HG03520 (cell line): ENCODE data around the gene CRKL.
"Not testable (repeated sequence)": the region's sequence is repeated elsewhere in the genome, so short reads cannot be mapped to it uniquely, and the experiment has no call there.

Source experiments
- ATAC-seq: cut with Tn5 transposase; IDR thresholded peaks from one replicate; pipeline ENCODE4 v1.9.1; 2021; ENCODE audit warnings: mild to moderate bottlenecking, moderate library complexity; ENCODE audit not compliant: unreplicated experiment

CRKL gene

GRCh38 chr22:20965104-20965887 lies 48.1 kb downstream of the CRKL start:
- ATAC-seq = no peak

- no peak for ATAC-seq
These were observed 49.0 kb downstream of the CRKL start for GRCh38 chr22:20965888-20966855.

DNA sequence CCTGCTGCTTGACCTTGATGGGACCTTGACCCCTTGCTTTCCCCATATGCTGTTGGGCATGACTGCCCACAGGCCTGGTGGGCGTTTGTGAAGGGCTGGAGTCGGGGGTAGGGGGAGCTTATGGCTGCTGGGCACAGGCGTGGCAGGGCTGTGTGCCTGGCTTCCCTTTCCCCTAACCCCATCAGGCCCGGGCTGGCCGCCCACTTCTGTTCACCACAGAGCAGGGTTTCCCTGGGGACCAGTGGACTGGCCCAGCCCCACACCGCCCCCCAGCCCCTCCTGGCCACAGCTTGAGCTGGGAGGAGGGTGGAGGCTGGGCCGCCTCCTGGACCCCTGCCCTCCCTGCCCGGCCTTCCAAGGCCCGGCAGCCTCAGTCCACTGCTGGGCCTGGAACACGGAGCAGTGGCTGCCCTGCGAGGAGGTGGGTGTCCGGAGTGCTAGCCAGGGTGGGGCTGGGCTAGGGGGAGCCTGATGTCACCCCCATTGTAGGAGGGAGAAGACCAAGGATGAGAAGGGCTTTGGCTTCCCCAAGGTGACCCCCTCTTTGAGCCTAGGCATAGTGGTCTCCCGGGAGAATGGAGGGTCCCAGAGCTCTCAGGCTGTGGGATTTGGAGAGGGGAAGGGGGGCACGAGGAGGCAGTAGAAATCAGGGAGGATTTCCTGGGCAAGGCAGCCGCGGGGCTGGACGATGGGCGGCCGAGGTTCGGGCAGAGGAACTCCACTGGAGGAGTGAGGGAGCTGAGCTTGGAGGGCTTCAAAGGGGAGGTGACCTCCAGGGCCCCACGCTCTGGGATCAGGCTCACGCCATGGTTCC lies 49.9 kb downstream of the CRKL start, which contains the start of gene AIFM3:
AIFM3 (plus strand) TSS at position 373 of the 814 bp plus-strand sequence. CDS start 690 bp downstream, outside the sequence.
- ATAC-seq = no peak

GRCh38 chr22:20967697-20968211 lies 50.5 kb downstream of the CRKL start:
- no peak for ATAC-seq

DNA sequence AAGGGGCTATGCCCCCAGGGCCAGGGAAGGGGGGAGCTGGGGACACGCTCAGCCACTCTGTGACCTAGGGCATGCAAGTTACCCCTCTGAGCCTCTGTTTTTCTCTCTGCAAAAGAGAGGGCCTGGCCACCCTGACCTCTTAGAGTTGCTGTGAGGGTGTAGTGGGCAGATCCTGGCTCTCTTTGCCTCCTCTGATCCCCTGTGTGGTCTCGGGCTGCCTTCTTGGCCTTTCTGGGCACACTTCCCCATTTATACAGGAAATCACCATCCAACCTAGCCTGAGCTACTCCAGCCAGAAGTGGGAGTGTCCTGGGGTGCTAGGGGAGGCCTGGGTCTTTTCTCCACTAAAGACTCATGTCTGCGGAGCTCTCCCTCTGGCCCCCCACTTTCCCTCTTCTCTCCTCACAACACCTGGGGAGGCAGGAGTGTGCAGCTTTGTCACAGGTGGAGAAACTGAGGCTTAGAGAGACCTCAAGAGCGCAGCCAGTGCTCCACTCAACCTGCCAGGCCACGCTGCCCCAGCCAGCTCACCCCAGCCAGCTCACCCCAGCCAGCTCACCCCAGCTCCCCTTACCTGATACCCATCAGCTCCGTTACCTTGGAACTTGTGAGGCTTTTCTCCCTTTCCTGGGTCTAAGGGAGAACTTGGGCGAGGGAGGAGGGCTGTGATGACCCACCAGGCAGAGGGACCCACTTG lies 51.2 kb downstream of the CRKL start:
- ATAC-seq = no peak

GRCh38 chr22:20970939-20971657 lies 53.9 kb downstream of the CRKL start:
- ATAC-seq = no peak

- ATAC-seq = not testable (repeated sequence)
These were observed 54.9 kb downstream of the CRKL start for GRCh38 chr22:20972014-20972694.

GRCh38 chr22:20972933-20973577 lies 55.8 kb downstream of the CRKL start:
- no peak for ATAC-seq

GRCh38 chr22:20973634-20974286 lies 56.6 kb downstream of the CRKL start:
- no peak for ATAC-seq

DNA sequence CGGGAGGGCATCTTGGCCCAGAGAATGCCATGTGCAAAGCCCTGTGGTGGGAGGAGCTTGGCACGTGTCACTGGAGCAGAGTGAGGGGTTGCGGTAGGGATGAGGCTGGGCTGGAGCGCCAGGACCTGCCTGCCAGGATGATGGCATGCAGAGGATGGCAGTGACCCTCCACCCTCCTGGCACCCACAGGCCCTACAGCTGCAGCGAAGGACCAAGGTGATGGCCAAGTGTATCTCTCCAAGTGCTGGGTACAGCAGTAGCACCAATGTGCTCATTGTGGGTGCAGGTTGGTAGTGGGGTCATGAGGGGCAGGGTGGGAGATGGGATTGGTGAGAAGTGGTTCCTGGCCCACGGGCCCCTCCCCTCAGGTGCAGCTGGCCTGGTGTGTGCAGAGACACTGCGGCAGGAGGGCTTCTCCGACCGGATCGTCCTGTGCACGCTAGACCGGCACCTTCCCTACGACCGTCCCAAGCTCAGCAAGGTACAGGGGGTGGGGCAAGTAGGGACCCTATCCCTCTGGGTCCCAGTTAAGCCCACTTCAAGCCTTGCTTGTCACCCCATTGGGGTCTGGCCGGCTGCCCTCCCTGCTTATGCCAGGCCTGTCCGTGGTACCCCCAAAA lies 57.2 kb downstream of the CRKL start:
- ATAC-seq = no peak

- no peak for ATAC-seq
These were observed 58.5 kb downstream of the CRKL start for GRCh38 chr22:20975541-20976290.

DNA sequence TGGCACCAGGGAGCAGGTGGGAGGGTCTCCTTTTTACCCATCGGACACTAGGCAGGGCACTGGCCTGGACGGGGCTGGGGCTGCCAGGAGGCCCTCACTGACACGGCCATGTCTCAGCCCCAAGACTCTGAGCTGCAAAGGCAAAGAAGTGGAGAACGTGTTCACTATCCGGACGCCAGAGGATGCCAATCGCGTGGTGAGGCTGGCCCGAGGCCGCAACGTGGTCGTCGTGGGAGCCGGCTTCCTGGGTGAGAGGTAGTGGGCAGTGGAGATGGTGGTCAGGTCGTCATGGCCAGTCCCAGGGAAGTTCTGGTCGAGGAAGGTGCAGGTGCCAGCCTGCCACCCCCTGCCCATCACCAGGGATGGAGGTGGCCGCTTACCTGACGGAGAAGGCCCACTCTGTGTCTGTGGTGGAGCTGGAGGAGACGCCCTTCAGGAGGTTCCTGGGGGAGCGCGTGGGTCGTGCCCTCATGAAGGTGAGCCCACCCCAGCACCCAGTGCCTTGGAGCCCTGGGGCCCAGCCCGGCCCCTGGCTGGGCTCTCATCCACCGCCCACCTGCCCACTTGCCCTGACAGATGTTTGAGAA lies 59.2 kb downstream of the CRKL start:
- no peak for ATAC-seq

GRCh38 chr22:20977019-20977418 lies 59.8 kb downstream of the CRKL start:
- no peak for ATAC-seq

DNA sequence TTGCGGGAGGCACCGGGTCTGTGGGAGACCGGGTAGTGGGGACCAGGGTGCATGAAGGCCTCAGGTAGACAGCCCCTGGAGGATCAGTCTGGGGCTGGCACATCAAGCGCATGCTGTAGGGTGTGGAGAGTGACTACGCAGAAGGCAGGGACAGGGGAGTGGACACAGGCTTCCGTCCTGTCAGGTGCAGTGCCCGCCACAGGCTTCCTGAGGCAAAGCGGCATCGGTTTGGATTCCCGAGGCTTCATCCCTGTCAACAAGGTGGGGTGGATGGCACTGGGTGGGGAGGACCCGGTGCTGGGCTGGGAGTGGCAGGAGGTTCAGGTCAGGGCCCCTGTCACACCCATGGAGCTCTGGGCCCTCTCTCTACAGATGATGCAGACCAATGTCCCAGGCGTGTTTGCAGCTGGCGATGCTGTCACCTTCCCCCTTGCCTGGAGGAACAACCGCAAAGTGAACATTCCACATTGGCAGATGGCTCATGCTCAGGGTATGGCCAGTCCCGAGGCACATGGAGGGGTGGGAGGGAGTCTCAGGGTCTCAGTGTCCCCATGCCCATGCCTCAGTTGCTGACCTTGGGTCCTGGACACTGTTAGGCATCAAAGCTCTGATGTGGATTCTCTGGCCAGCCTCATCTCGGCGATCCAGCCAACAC lies 60.4 kb downstream of the CRKL start:
- ATAC-seq = no peak

DNA sequence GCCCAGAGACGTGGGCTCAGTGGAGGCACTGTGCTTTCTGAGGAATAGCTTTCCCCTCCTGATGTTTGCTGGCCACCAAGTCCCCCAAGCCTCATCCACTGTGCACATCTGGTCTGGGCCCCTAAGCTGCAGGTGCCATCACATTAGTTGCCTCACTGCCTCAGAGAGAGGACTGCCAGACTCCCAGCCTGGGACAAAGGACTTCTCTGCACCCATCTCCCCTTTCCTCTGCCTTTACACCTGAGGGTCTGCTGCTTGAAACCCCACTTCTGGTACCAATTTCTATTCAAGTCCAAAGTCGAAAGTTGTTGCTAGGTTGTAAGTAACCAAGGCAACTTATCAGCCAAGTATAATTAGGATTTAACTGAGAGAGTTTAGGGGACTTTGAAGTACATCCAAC lies 61.2 kb downstream of the CRKL start:
- no peak for ATAC-seq
